KMS-11 (cell line): Measurements from ENCODE around the gene ST7.

Experiments used
- H2AFZ ChIP-seq: fragments of 200-600 bp; sonication (generic); 2 replicates; pipeline ENCODE4 v1.6.1; 2016; ENCODE audit warnings: antibody characterized with exemption, mixed run types, low read depth
- H3K27ac ChIP-seq: fragments of 200-600 bp; sonication (generic); 2 replicates; pipeline ENCODE4 v1.6.1; 2016; ENCODE audit warnings: mild to moderate bottlenecking, mixed run types
- H3K27me3 ChIP-seq: fragments of 200-600 bp; sonication (generic); 2 replicates; pipeline ENCODE4 v1.6.1; 2017; ENCODE audit warnings: mild to moderate bottlenecking, low read depth, mixed run types, moderate library complexity; ENCODE audit not compliant: insufficient read depth
- H3K36me3 ChIP-seq: fragments of 200-600 bp; sonication (generic); 2 replicates; pipeline ENCODE4 v1.6.1; 2017; ENCODE audit warnings: mild to moderate bottlenecking, mixed run types; ENCODE audit not compliant: insufficient read depth
- H3K4me1 ChIP-seq: fragments of 200-600 bp; sonication (generic); 2 replicates; pipeline ENCODE4 v1.6.1; 2016; ENCODE audit warnings: mild to moderate bottlenecking, low read depth, mixed run types; ENCODE audit not compliant: poor library complexity, severe bottlenecking
- H3K4me2 ChIP-seq: fragments of 200-600 bp; sonication (generic); 2 replicates; pipeline ENCODE4 v1.7.0; 2016; ENCODE audit warnings: mild to moderate bottlenecking, mixed run types
- H3K4me3 ChIP-seq: fragments of 200-600 bp; sonication (generic); IDR thresholded peaks from 2 replicates; pipeline ENCODE4 v1.6.1; 2017; ENCODE audit warnings: low read depth, low read length, mixed read lengths; ENCODE audit not compliant: insufficient read depth
- H3K79me2 ChIP-seq: fragments of 200-600 bp; sonication (generic); 2 replicates; pipeline ENCODE4 v1.6.1; 2016; ENCODE audit warnings: low read depth, mixed run types; ENCODE audit not compliant: insufficient read depth
- H3K9ac ChIP-seq: fragments of 200-600 bp; sonication (generic); 2 replicates; pipeline ENCODE4 v1.6.1; 2016; ENCODE audit warnings: mild to moderate bottlenecking, mixed run types
- H4K20me1 ChIP-seq: fragments of 200-600 bp; sonication (generic); 2 replicates; pipeline ENCODE4 v1.6.1; 2016; ENCODE audit warnings: mild to moderate bottlenecking, mixed run types; ENCODE audit not compliant: insufficient read depth
- CTCF ChIP-seq: fragments of 200-600 bp; sonication (generic); conservative IDR thresholded peaks from 2 replicates; pipeline ENCODE4 v1.6.1; 2017; ENCODE audit warnings: low read depth, mild to moderate bottlenecking, antibody characterized with exemption, low read length, moderate library complexity, mixed read lengths

The ST7 gene

GRCh38 chr7:117018713-117019112, 65.4 kb downstream of the ST7 start:
- Histone ChIP-seq H3K4me3 (no peak overlapping the region), H3K27me3 (no peaks in the 10 kb centered on the region), H3K79me2 (no peaks in the 10 kb centered on the region), H3K36me3 (no peaks in the 10 kb centered on the region), H2AFZ (no peak overlapping the region), H3K4me2 (no peak overlapping the region), H3K4me1 (peaks cover 8% of the 10 kb centered on the region), H4K20me1 (no peaks in the 10 kb centered on the region), H3K9ac (no peak overlapping the region), H3K27ac (no peak overlapping the region)
- TF ChIP-seq CTCF, result no peak

- TF ChIP-seq CTCF, result no peak
- Histone ChIP-seq H3K4me2 (no peak overlapping the region), H3K9ac (no peak overlapping the region), H3K36me3 (no peaks in the 10 kb centered on the region), H4K20me1 (no peaks in the 10 kb centered on the region), H3K79me2 (no peaks in the 10 kb centered on the region), H3K27ac (no peak overlapping the region), H3K4me1 (peaks cover 8% of the 10 kb centered on the region), H3K27me3 (no peaks in the 10 kb centered on the region), H3K4me3 (no peak overlapping the region), H2AFZ (no peak overlapping the region)
Measured at GRCh38 chr7:117019287-117019686, 66.0 kb downstream of the ST7 start.

DNA sequence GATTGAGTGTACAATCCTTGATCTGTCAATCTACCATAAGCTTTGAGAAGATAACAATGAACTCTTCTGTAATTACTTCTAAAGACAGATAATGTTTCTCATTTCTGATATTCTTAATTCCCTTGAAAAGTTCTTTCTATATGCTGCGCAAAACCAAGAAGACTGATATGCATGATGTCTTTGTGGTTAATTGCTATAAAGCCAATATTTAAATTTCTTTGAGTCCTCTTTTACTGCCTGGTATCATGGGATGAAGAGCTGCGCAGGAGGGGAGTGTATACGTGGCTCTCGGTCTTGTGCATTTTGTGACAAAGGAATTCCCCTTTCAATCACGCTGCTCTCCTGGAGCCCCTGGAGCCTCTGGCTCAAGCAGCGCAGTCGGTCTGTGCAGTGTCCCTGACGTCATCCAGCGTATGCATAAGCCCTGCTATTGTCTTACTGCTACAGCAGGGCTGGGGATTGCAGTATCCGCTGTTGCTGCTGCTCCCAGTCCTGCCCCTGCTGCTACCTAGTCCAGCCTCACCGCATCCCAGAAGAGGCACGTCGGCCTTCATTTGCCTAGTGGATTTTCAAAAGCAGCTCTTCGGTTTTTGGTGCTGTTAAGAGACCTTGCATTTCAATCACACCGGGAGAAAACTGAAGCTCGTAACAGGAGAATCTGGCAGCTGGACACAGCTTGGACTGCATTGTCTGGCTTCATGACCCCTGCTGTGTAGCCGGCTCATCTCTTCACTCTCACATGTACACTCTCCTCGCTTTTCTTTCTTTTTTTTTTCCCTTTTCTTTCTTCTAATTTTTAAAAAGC, 66.7 kb downstream of the ST7 start:
- no peak overlapping the region for H2AFZ ChIP-seq
- H3K9ac ChIP-seq, result no peak overlapping the region
- H3K36me3 ChIP-seq, result no peaks in the 10 kb centered on the region
- no peak overlapping the region for H3K27ac ChIP-seq
- peaks cover 8% of the 10 kb centered on the region for H3K4me1 ChIP-seq
- H4K20me1 ChIP-seq, result no peaks in the 10 kb centered on the region
- H3K79me2 ChIP-seq, result no peaks in the 10 kb centered on the region
- H3K4me2 ChIP-seq, result no peak overlapping the region
- no peaks in the 10 kb centered on the region for H3K27me3 ChIP-seq
- no peak overlapping the region for H3K4me3 ChIP-seq
- no peak for TF ChIP-seq CTCF

- Histone ChIP-seq H3K36me3 (no peaks in the 10 kb centered on the region), H3K4me3 (no peak overlapping the region), H4K20me1 (no peaks in the 10 kb centered on the region), H3K27me3 (no peaks in the 10 kb centered on the region), H3K4me2 (no peak overlapping the region), H3K79me2 (no peaks in the 10 kb centered on the region), H2AFZ (no peak overlapping the region), H3K9ac (no peak overlapping the region), H3K4me1 (peaks cover 8% of the 10 kb centered on the region), H3K27ac (no peak overlapping the region)
- TF ChIP-seq CTCF, result no peak
Measured at GRCh38 chr7:117020591-117020973, 67.3 kb downstream of the ST7 start.
